ENCODE data around the gene L3HYPDH.

L3HYPDH gene

GRCh38 chr14:59483819-59484638 lies at the start of gene L3HYPDH, which contains the start of gene JKAMP:
Gene L3HYPDH (minus strand): TSS chr14:59484408. CDS start chr14:59484316, 92 bp downstream.
Gene JKAMP (plus strand): TSS chr14:59484517. CDS start chr14:59484590, 73 bp downstream.
- in situ Hi-C loops (cut with MboI; ENCODE audit: low sequenced_read_pairs): no loop called here

GRCh38 chr14:59532419-59532818 lies 48.2 kb upstream of the L3HYPDH start:
- in situ Hi-C loops (cut with MboI; ENCODE audit: low sequenced_read_pairs): no loop called here

GRCh38 chr14:59530349-59530748 lies 46.1 kb upstream of the L3HYPDH start:
- in situ Hi-C loops (cut with MboI; ENCODE audit: low sequenced_read_pairs): no loop called here

GRCh38 chr14:59529189-59529588 lies 45.0 kb upstream of the L3HYPDH start:
- in situ Hi-C loops (cut with MboI; ENCODE audit: low sequenced_read_pairs): no loop called here

GRCh38 chr14:59520224-59520623 lies 36.0 kb upstream of the L3HYPDH start:
- in situ Hi-C loops (cut with MboI; ENCODE audit: low sequenced_read_pairs): no loop called here

- in situ Hi-C loops (cut with MboI; ENCODE audit: low sequenced_read_pairs): no loop called here
Measured at GRCh38 chr14:59511916-59512575, 27.8 kb upstream of the L3HYPDH start.

- in situ Hi-C loops (cut with MboI; ENCODE audit: low sequenced_read_pairs): no loop called here
Measured at GRCh38 chr14:59510966-59511365, 26.8 kb upstream of the L3HYPDH start.

GRCh38 chr14:59510001-59510400 lies 25.8 kb upstream of the L3HYPDH start:
- in situ Hi-C loops (cut with MboI; ENCODE audit: low sequenced_read_pairs): no loop called here

- in situ Hi-C loops (cut with MboI; ENCODE audit: low sequenced_read_pairs): no loop called here
Measured at GRCh38 chr14:59509101-59509500, 24.9 kb upstream of the L3HYPDH start.

- in situ Hi-C loops (cut with MboI; ENCODE audit: low sequenced_read_pairs): no loop called here
Measured at GRCh38 chr14:59507752-59508103, 23.5 kb upstream of the L3HYPDH start.

- in situ Hi-C loops (cut with MboI; ENCODE audit: low sequenced_read_pairs): no loop called here
Measured at GRCh38 chr14:59507063-59507751, 23.0 kb upstream of the L3HYPDH start.

- in situ Hi-C loops (cut with MboI; ENCODE audit: low sequenced_read_pairs): no loop called here
Measured at GRCh38 chr14:59503256-59503655, 19.0 kb upstream of the L3HYPDH start.

GRCh38 chr14:59500732-59501131 lies 16.5 kb upstream of the L3HYPDH start:
- in situ Hi-C loops (cut with MboI; ENCODE audit: low sequenced_read_pairs): no loop called here

- in situ Hi-C loops (cut with MboI; ENCODE audit: low sequenced_read_pairs): no loop called here
Measured at GRCh38 chr14:59492384-59492783, 8.2 kb upstream of the L3HYPDH start.

GRCh38 chr14:59490756-59491155 lies 6.5 kb upstream of the L3HYPDH start:
- in situ Hi-C loops (cut with MboI; ENCODE audit: low sequenced_read_pairs): no loop called here

GRCh38 chr14:59484639-59485175 lies 499 bp upstream of the L3HYPDH start:
- in situ Hi-C loops (cut with MboI; ENCODE audit: low sequenced_read_pairs): no loop called here

GRCh38 chr14:59483363-59483762 lies 845 bp downstream of the L3HYPDH start:
- in situ Hi-C loops (cut with MboI; ENCODE audit: low sequenced_read_pairs): no loop called here

GRCh38 chr14:59482541-59483331 lies 1.5 kb downstream of the L3HYPDH start:
- in situ Hi-C loops (cut with MboI; ENCODE audit: low sequenced_read_pairs): no loop called here

GRCh38 chr14:59481871-59482540 lies 2.2 kb downstream of the L3HYPDH start:
- in situ Hi-C loops (cut with MboI; ENCODE audit: low sequenced_read_pairs): no loop called here

GRCh38 chr14:59481407-59481806 lies 2.8 kb downstream of the L3HYPDH start:
- in situ Hi-C loops (cut with MboI; ENCODE audit: low sequenced_read_pairs): no loop called here

Data from HL-60/S4 treated with phorbol 12-myristate 13-acetate at 8.2 ng/mL for 4 days and 3 days (cell line).